Astrocyte of the cerebellum (primary cell): ENCODE measurements around the gene NEK6.
A peak's percentile ranks its signal among the peaks of the same experiment; 100 is the strongest.

ENCODE experiments used
- DNase-seq: peaks from one replicate; pipeline ENCODE4 v3.0.0-alpha.2; 2011; ENCODE audit warnings: low read depth
- H3K4me3 ChIP-seq: 2 replicates; pipeline ENCODE4 v1.5.1; 2011; ENCODE audit warnings: mild to moderate bottlenecking, low read depth, low read length, moderate library complexity
- in situ Hi-C: cut with HindIII; loops from 2 replicates; pipeline ENCODE4 v1.10.0; 2017; ENCODE audit warnings: low sequenced_read_pairs
- TF ChIP-seq, protein P1 (sequence below): IDR thresholded peaks from 2 replicates; pipeline ENCODE4 v1.5.1; 2012; ENCODE audit warnings: low read length, low read depth, moderate library complexity, mild to moderate bottlenecking; ENCODE audit errors: missing control alignments

The NEK6 gene

GRCh38 chr9:124265551-124265950 lies 7.8 kb downstream of the NEK6 start:
- in situ Hi-C loops, result no loop called here
- TF ChIP-seq, protein P1, sequence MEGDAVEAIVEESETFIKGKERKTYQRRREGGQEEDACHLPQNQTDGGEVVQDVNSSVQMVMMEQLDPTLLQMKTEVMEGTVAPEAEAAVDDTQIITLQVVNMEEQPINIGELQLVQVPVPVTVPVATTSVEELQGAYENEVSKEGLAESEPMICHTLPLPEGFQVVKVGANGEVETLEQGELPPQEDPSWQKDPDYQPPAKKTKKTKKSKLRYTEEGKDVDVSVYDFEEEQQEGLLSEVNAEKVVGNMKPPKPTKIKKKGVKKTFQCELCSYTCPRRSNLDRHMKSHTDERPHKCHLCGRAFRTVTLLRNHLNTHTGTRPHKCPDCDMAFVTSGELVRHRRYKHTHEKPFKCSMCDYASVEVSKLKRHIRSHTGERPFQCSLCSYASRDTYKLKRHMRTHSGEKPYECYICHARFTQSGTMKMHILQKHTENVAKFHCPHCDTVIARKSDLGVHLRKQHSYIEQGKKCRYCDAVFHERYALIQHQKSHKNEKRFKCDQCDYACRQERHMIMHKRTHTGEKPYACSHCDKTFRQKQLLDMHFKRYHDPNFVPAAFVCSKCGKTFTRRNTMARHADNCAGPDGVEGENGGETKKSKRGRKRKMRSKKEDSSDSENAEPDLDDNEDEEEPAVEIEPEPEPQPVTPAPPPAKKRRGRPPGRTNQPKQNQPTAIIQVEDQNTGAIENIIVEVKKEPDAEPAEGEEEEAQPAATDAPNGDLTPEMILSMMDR, result no peak
- H3K4me3 ChIP-seq, result no peak overlapping the region
- DNase-seq, result no peak

GRCh38 chr9:124266139-124266825 lies 8.5 kb downstream of the NEK6 start:
- in situ Hi-C loops, result no loop called here
- TF ChIP-seq, protein P1, result no peak
- DNase-seq, result no peak
- no peak overlapping the region for H3K4me3 ChIP-seq

DNA sequence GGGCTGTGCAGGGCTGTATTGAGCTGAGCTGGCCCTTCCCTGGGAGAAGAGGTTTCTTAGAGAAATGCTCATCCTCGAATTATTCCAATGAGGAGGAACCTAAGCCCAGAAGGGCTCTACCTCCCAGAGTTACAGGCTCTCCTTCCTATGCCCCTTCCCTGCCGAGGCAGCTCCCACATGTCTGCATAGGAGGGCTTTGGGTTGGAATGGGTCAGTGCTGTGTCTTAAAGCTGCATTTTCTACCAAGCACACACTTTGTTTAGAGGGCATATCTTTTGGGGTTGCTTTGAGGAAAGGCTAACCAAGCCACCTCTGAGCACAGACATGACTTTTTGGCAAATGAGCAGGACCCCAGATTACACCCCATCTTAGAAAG lies 9.1 kb downstream of the NEK6 start:
- TF ChIP-seq, protein P1, result no peak
- peak overlapping the region; percentile 3 for H3K4me3 ChIP-seq
- DNase-seq, result no peak
- in situ Hi-C loops, result no loop called here

- TF ChIP-seq, protein P1, result no peak
- DNase-seq, result peak; percentile 54
- peak overlapping the region; percentile 8 for H3K4me3 ChIP-seq
- in situ Hi-C loops, result no loop called here
These were observed 9.6 kb downstream of the NEK6 start for GRCh38 chr9:124267271-124267807.

- in situ Hi-C loops, result no loop called here
- TF ChIP-seq, protein P1, result no peak
- no peak for DNase-seq
These were observed 10.5 kb downstream of the NEK6 start for GRCh38 chr9:124268248-124268647.

DNA sequence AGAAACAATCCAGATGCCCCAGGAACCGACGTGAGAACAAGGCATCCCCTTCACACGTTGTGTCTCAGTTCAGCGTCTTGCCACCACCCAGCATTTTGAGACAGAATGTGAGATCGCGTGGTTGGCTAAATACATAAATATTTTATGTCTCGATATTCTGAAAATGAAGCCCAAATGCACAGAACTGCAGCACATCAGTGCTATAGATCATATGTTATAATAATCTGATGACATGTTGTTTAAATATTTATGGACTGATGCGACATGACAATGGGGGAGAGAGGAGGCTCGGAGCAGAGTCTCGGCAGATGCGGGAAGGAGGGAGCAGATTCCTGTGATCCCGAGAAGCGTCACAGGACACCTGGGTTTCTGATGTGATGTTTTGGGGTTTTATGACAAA lies 10.9 kb downstream of the NEK6 start:
- TF ChIP-seq, protein P1, result no peak
- no peak overlapping the region for H3K4me3 ChIP-seq
- in situ Hi-C loops, result no loop called here

More at GRCh38 chr9:124268248-124268647, 10.5 kb downstream of the NEK6 start:
- H3K4me3 ChIP-seq, result no peak overlapping the region

More for the DNA sequence above, 10.9 kb downstream of the NEK6 start:
- DNase-seq, result no peak
